ENCODE results near the gene LRRC4C.
"Not testable (repeated sequence)": the region's sequence is repeated elsewhere in the genome, so short reads cannot be mapped to it uniquely, and the experiment has no call there.

The LRRC4C gene

GRCh38 chr11:41044747-41045146 lies 414.7 kb downstream of the LRRC4C start:
- in situ Hi-C loops (cut with MboI; ENCODE audit: low sequenced_read_pairs) = no loop called here

GRCh38 chr11:41042688-41043087 lies 416.8 kb downstream of the LRRC4C start:
- in situ Hi-C loops (cut with MboI; ENCODE audit: low sequenced_read_pairs) = no loop called here

- in situ Hi-C loops (cut with MboI; ENCODE audit: low sequenced_read_pairs) = no loop called here
Measured at GRCh38 chr11:41040474-41040873, 419.0 kb downstream of the LRRC4C start.

GRCh38 chr11:41039592-41039991 lies 419.9 kb downstream of the LRRC4C start:
- in situ Hi-C loops (cut with MboI; ENCODE audit: low sequenced_read_pairs) = no loop called here

- in situ Hi-C loops (cut with MboI; ENCODE audit: low sequenced_read_pairs) = no loop called here
Measured at GRCh38 chr11:41031551-41032060, 427.8 kb downstream of the LRRC4C start.

GRCh38 chr11:41020259-41020658 lies 439.2 kb downstream of the LRRC4C start:
- in situ Hi-C loops (cut with MboI; ENCODE audit: low sequenced_read_pairs) = no loop called here

GRCh38 chr11:41019666-41020065 lies 439.8 kb downstream of the LRRC4C start:
- in situ Hi-C loops (cut with MboI; ENCODE audit: low sequenced_read_pairs) = not testable (repeated sequence)

- in situ Hi-C loops (cut with MboI; ENCODE audit: low sequenced_read_pairs) = no loop called here
Measured at GRCh38 chr11:41018224-41018623, 441.2 kb downstream of the LRRC4C start.

GRCh38 chr11:41010361-41011050 lies 448.9 kb downstream of the LRRC4C start:
- in situ Hi-C loops (cut with MboI; ENCODE audit: low sequenced_read_pairs) = no loop called here

- in situ Hi-C loops (cut with MboI; ENCODE audit: low sequenced_read_pairs) = no loop called here
Measured at GRCh38 chr11:41005986-41006385, 453.5 kb downstream of the LRRC4C start.

GRCh38 chr11:41003339-41004282 lies 455.8 kb downstream of the LRRC4C start:
- in situ Hi-C loops (cut with MboI; ENCODE audit: low sequenced_read_pairs) = no loop called here

GRCh38 chr11:40998920-40999319 lies 460.5 kb downstream of the LRRC4C start:
- in situ Hi-C loops (cut with MboI; ENCODE audit: low sequenced_read_pairs) = no loop called here

GRCh38 chr11:40987776-40988435 lies 471.5 kb downstream of the LRRC4C start:
- in situ Hi-C loops (cut with MboI; ENCODE audit: low sequenced_read_pairs) = no loop called here

GRCh38 chr11:40986320-40986719 lies 473.1 kb downstream of the LRRC4C start:
- in situ Hi-C loops (cut with MboI; ENCODE audit: low sequenced_read_pairs) = no loop called here

- in situ Hi-C loops (cut with MboI; ENCODE audit: low sequenced_read_pairs) = no loop called here
Measured at GRCh38 chr11:40975076-40975475, 484.4 kb downstream of the LRRC4C start.

GRCh38 chr11:40974186-40974795 lies 485.2 kb downstream of the LRRC4C start:
- in situ Hi-C loops (cut with MboI; ENCODE audit: low sequenced_read_pairs) = no loop called here

- in situ Hi-C loops (cut with MboI; ENCODE audit: low sequenced_read_pairs) = no loop called here
Measured at GRCh38 chr11:40958707-40959106, 500.7 kb downstream of the LRRC4C start.

GRCh38 chr11:40952479-40952878 lies 507.0 kb downstream of the LRRC4C start:
- in situ Hi-C loops (cut with MboI; ENCODE audit: low sequenced_read_pairs) = no loop called here

- in situ Hi-C loops (cut with MboI; ENCODE audit: low sequenced_read_pairs) = no loop called here
Measured at GRCh38 chr11:40938002-40938401, 521.5 kb downstream of the LRRC4C start.

- in situ Hi-C loops (cut with MboI; ENCODE audit: low sequenced_read_pairs) = no loop called here
Measured at GRCh38 chr11:40924915-40925314, 534.5 kb downstream of the LRRC4C start.

GRCh38 chr11:40921246-40921645 lies 538.2 kb downstream of the LRRC4C start:
- in situ Hi-C loops (cut with MboI; ENCODE audit: low sequenced_read_pairs) = no loop called here

Measured in HL-60/S4 (cell line).